DMS53 (cell line): ENCODE results near the gene PAPOLA.
A peak's percentile ranks its signal among the peaks of the same experiment; 100 is the strongest.
"Not testable (repeated sequence)": the region's sequence is repeated elsewhere in the genome, so short reads cannot be mapped to it uniquely, and the experiment has no call there.

ENCODE experiments used
- DNase-seq: peaks from one replicate; lab custom pipeline; 2025; lab: John Stamatoyannopoulos, UW

The PAPOLA gene

DNA sequence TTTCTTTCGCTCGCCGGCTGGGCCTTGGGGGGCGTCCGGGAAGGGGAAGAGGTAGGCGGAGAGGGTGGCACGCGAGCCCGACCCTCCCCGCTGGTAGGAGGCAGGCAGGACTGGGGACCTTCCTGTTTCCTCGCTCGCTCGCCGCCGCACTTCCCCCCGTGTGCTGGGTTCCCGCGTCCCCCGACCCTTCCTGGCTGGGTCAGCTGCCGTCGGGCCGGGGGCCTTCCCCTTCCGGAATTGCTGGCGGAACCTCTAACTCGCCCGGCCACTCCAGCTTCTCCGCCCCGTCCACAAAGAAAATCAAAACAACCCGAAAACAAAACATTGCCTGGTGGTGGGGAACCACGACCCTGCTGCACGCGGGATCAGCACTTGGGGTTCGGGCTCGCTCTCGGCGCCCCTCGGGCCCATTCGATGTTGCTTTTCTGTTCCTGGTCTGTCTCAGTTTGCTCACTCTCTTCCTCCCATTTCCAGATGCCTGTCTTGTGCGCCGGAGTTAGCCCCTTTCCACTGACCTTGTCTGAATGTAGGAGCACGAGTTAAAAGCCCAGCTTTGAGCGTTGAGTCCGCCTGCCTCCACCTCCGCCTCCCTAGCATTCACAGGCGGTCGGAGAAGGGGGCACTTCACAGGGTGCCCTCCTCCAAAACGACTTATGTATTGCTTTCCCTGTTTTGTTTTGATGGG lies 581 bp downstream of the PAPOLA start:
- DNase-seq = peak; percentile 56

DNA sequence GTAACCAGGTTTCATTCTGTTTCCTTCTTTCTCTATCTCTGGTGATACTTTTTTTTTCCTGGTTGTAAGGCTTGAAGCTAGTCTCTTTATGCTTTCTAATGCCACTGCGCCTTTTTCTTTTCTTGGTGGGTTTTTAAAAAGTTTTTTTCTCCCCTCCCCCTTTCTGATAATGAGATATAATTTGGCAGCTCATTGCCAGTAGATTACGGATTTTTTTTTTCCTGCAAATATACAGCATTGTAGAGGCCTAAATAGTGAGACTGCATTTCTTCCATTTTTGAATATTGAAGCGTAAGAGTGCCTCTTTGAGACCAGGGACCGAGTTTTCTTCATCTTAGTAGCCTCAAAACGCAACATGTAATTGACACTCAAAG lies 1.1 kb downstream of the PAPOLA start:
- DNase-seq = no peak

DNA sequence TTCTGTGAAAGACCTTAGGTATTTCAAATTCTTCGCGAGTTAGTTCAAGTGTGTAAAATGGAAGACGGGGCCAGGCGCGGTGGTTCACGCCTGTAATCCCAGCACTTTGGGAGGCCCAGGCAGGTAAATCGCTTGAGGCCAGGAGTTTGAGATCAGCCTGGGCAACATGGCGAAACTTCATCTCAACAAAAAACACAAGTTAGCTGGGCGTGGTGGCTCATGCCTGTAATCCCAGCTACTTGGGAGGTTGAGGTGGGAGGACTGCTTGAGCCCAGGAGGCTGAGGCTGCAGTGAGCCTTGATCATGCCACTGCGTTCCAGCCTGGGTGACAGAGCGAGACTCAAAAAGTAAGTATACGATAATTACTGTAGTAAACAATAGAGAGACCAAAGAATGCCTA lies 2.2 kb downstream of the PAPOLA start:
- DNase-seq = not testable (repeated sequence)

DNA sequence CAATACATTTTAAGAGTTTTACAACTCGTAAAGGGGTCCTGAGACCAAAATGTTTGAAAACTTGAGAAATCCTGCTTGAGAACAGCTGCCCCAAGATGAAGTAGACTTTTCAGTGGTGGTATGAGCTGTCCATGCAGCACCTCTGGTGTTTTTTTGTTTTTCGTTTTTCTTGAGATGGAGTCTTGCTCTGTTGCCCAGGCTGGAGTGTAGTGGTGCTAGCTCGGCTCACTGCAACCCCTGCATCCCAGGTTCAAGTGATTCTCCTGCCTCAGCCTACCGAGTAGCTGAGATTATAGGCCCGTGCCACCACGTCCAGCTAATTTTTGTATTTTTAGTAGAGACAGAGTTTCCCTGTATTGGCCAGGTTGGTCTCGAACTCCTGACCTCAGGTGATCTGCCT lies 5.5 kb downstream of the PAPOLA start:
- no peak for DNase-seq

DNA sequence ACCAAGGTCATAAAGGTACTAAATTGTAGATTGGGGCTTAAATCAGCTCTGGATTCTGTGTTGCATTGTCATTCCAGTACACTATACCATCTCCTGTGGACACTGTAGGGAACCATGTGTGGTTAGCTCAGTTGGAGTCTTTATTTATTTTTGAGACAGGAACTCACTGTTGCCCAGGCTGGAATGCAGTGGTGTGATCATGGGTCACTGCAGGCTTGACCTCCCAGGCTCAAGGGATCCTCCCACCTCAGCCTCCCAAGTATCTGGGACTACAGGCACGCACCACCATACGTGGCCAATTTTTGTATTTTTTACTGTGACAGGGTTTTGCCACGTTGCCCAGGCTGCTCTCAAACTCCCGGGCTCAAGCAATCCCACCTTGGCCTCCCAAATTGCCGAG lies 6.7 kb downstream of the PAPOLA start:
- DNase-seq = peak; percentile 2

DNA sequence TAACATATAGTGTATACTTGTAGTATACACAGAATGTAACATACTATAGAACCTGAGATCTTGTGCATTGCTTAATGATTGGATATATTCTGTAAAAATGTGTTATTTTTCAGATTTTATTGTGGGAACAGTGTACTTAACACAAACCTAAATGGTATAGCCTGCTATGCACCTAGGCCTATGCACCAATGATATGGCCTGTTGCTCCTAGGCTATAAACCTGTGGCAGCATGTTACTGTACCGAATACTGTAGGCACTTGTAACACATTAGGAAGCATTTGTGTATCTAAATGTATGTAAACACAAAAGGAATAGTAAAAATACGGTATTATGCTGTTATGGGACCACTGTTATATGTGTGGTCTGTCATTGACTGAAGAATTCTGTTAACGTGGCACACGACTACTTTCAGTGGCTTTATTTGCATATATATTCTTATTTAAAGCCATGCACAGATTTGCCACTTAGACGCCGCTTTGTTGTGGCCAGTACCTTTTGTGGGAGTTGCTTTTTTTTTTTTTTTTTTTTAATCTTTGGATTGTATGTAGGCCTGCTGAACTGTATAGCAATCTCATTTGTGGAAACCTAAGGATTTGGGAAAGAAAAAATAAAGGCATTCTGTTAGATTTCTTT lies 7.4 kb downstream of the PAPOLA start:
- DNase-seq = no peak

DNA sequence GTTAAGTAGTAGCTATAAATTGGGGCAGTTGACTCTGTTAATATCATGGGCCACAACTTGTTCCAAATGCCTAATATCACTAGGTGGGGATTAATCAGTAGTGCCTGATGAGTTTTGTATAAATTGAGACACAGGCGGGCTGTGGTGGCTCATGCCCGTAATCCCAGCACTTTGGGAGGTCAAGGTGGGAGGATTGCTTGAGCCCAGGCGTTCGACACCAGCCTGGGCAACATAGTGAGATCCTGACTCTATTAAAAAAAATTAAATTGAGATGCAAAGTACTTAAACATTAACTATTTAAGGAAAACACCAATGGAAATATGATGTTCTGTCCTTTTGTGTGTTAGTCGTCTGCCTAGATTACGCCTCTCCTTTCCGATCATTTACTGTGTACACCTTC lies 9.0 kb downstream of the PAPOLA start:
- DNase-seq = no peak

DNA sequence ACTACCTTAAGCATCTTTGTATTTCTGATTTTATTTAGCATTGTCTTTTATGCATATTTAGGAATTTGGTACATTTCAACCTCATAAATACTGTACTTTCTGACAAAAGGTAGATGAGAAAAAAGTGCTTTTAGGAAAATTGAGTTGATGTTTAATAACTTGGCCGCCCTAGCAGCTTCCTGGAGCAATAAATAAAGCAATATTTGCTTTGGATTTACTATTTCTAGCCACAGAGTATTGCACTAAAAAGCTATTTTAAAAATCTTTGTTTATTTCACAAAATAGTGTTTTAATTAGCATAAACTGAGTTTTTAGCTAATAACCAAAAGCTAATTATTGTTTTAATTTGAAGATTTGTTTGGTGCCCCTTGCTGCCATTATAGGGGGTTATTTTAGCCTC lies 9.5 kb downstream of the PAPOLA start:
- no peak for DNase-seq

DNA sequence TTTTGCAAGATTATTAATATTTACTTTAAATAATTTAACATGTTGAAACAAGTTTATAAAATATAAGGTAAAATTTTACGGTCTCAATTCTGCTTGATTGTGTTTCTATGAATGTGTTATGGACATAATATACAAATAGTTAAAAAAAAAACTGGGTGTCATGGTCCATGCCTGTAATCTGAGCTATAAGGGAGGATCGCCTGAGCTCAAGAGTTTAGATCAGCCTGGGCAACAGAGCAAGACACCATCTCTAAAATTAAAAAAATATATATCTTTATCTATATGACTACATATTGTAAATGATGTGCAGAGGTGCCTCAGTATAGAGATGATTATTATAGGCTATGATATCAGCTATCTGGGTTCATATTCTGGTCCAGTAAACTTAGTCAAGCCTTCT lies 9.9 kb downstream of the PAPOLA start:
- no peak for DNase-seq

DNA sequence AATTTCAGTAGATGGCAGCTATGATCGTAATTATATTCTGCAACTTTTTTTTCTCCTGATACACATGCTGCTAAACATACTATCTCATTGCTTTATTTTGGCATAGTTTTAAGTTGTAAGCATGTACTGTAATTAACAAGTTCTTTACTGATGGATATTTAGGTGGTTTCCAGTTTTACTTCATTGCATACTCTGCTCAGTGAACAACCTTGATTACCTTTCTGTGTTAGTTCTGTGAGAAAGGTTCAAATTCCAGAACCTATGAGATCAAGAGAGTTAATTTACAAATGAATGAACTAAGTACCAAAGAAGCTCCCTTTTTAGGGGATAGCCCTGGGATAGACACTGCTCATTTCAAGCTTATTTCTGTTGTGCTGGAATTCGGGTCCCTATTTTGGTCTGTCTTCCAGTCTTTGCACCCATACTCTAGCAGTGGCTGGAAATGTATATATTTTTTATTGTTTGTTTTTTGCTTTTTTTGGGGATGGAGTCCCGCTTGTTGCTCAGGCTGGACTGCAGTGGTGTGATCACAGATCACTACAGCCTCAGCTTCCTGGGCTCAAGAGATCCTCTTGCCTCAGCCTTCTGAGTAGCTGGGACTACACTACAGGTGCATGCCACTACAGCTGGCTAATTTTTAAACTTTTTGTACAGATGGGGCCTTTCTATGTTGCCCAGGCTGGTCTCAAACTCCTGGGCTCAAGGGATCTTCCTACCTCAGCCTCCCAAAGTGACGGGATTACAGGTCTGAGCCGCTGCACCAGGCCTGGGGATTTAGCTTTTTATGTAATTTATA lies 10.6 kb downstream of the PAPOLA start:
- DNase-seq = no peak

DNA sequence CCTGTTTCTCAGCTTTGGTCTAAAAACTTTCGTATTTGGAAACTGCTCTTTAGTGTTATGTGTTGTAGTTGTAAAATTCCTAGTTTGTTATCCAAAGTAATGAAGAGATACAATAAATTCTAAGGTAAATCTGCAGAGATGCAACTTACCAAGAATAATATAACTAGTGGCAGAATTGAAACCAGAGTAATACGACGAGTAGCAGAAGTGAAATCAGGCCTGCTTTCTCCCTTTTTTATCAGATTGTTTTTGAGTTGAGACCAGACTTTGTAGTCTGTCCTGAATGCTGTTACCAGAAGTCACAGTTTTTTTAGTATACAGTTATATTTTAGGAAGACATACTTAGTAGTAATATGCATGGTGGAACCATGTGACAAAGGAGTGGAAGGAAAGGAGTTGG lies 12.5 kb downstream of the PAPOLA start:
- no peak for DNase-seq

DNA sequence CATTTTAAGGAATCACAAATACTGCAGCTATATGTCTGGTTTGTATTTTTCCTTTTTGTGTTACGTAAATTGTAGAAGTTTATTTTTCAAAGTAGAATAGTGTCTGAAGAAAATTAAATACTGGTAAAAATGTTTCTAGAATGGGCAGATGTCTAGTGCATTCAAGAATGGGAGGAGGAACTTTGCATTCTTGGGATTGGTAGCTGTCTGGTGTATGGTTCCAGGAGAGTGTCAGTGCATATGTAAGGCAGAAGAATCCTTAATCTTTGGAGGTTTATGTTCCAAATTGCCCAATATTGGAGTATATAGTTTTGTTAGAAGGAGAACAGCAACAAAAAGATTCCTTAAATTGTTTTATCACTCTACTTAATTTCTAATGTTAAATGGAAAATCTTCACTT lies 13.5 kb downstream of the PAPOLA start:
- no peak for DNase-seq

DNA sequence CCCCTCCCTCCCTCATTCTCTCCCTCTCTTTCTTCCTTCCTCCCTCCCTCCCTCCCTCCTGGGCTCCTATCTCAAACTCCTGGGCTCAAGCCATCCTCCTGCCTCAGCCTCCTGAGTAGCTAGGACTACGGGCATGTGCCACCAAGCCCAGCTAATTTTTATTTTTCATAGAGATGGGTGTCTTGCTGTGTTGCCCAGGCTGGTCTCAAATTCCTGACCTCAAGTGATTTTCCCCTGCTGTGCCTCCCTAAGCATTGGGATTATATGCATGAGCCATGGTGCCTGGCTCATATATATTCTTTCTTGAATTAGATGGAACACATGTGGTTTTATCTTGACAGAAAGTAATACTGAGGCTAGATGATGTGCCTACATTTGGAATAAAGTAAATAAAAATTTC lies 14.2 kb downstream of the PAPOLA start:
- no peak for DNase-seq

DNA sequence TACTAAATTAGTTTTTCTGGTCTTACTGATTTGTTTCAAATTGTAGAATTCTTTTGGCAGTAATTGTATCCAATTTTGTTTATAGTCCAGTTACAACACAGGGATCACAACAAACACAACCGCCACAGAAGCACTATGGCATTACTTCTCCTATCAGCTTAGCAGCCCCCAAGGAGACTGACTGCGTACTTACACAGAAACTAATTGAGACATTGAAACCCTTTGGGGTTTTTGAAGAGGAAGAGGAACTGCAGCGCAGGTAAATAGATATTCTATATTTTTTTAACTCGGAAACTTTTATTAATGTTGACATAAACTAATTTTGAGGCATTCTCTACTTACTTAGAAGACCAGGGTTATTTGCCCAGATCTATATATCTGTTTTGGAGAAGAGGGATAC lies 17.8 kb downstream of the PAPOLA start:
- no peak for DNase-seq

DNA sequence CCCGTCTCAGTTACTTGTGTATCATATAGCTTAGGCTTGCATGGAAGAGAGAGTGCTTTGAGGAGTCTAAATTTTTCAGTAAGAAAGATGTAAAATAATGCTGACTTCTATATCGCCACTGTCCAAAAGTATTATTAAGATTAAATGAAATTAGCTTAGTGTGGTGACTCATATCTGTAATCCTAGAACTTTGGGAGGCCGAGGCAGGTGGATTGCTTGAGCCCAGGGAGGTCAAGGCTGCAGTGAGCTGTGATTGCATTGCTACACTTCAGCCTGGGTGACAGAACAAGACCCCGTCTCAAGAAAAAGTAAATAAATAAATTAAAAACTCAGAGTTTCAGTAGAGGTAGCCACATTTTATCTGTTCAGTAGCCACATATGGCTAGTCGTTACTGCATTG lies 23.3 kb downstream of the PAPOLA start:
- DNase-seq = no peak

DNA sequence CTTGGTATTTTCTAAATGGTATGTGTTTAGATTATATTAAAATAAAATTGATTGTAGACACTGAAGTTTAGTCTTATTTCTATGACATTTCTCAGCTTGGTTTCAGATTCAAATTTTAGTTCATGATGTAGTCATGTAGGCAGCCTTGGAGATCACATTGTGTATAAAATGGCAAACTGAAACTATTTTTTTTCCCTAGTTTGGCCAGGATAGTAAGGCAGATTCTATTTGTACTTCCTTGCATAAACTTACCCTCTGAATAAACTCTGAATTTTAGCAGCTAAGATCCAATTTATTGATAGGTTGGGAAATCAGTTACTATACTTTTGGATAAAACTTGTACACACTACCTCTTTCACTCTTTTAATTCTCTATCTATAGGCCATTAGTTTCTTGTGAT lies 30.4 kb downstream of the PAPOLA start:
- DNase-seq = no peak

DNA sequence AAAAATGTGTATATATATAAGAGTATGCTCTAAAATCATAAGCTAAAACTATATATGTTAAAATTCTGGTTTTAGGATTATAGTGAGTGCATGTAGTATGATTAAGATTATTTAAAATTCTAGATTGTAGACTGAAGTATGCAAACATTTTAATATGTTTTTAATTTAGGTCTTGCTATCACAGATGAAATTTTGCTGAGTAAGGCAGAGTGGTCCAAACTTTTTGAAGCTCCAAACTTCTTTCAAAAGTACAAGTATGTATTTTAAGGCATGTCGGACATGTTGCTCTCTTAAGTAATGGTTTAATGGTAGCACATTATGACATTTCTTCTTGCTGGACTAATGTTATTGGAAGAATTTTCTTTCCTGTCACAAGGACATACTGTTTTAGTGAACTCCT lies 34.6 kb downstream of the PAPOLA start:
- DNase-seq = no peak

DNA sequence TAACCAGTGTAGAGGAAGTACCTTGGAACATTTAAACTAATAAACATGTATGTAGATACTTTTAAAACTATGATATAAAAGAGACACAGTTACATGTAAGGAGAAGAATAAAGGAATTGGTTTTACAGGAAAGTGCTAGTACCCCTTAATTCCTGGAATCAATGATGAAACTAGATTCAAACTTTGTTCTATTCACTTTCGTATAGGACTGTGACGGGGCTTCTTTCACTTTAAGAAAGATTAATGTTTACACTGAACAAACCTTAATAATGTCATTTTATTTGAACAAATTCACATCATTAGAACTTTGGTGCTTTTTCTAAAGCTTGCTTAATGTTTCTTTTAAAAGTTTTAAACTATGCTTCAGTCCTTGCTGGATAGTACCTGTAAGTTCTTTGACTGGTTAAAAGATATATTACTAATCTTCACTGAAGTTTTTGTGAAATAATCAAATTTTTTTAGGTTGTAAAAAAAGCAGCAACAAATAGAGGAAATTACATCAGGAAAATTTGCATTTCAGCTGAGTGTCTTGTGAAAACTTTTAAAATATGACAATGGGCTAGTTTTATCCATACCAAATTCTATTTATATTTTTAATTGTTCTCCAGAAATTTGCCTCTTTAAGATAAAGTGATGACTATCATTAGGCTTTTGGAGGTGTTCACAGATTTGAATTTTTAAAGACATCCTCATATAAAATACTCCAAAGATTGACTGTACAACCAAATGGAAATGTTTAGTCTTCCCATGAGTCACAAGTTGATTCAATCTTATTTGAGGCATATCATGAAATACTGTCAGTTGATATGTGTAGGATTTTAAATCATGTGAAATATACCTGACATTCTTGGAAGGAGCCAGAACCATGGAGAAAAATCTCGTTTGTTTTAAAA lies 36.2 kb downstream of the PAPOLA start:
- DNase-seq = no peak

DNA sequence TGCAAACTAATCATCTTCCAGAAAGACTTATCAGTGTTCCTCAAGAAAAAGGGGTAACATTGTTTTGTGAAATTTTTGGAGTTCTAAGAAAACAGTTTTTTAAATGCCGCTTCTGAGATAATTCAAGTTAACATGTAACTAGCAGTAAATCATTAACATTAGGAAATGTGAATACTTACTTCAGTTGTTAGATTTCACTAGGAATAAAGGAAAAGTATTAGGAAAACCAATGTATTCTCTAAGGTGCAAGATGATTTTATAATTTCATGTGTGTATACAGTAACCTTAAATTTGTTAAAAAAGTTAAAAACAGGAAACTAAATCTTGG lies 36.8 kb downstream of the PAPOLA start:
- no peak for DNase-seq

DNA sequence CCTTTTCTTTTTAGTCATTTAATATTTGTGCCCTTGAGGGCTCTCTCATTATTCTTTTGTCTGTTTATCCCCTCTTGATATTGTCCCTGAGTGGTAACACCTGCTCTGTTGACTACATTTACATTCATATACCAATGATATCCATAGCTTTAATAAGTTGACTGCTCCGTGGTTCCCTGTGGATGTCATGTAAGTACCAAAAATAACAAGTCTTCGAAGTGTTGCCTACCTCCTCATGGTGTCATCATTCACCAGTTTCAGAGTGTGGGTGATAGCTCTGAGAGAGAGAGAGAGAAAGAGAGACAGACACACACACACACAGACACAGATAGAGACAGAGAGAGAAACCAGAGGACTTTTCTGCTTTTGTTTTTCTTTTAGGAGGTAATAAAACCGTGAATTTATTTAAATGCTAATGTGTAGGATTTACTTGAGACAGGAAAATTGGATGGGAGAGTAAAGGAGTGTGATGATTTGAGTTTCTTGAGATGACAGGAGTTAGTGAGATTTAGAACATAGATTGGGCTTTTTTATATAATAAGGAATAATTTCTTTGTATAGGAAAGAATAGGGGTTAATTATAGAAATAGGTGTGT lies 52.2 kb downstream of the PAPOLA start:
- no peak for DNase-seq

DNA sequence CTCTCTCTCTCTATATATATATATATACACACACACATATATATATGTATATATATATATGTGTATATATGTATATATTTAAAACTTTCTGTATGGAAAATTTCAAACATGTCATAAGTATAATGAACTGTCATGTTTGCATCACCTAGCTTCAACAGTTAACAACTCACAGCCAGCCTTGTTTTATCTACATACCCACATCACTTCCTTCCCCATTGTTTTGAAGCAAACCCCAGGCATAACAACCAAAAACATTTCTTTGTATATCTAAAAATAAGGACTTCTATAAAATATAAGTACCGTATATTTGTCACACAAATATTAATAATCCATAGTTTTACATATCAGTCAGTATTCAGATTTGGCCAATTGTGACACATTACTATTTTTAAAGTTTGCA lies 57.4 kb downstream of the PAPOLA start:
- no peak for DNase-seq

DNA sequence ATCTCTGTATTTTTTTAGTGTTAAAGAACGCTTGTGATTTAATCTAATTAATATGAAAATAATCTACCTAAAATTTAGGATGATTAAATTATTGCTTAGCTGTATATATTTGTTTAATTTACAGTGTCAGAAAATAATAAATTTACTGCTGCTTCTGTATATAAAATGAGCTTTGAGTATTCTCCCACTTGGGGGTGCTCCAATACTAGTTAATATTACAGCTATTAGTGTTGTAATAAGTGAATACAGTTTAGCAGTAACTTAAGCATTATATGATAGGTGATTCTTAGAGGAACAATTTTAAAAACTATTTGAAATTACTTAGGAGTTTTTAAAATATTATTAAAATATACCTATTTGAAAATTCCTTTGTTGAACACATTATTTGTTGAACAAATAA lies 62.2 kb downstream of the PAPOLA start:
- DNase-seq = no peak
